PC-3 (cell line): ENCODE measurements around the gene TMEFF2. TPM values are rescaled to one million over a fixed set of nuclear protein-coding genes. Genes with fewer than 3 reads are reported as not detected.
"Not testable (repeated sequence)": the region's sequence is repeated elsewhere in the genome, so short reads cannot be mapped to it uniquely, and the experiment has no call there.

ENCODE experiments used
- ATAC-seq: fragments of 200-7000 bp; cut with Tn5 transposase; 2 replicates; pipeline ENCODE4 v1.9.1; 2020; ENCODE audit warnings: mild to moderate bottlenecking, moderate library complexity
- BruUV-seq: library from RNA; stranded (reverse); fragments of 400-500 nt; replicated peaks from 2 replicates; lab custom pipeline; 2021; lab: Mats Ljungman, UMichigan
- CTCF ChIA-PET: fragments of 300-600 bp; sonication (Branson Sonifier 250); formaldehyde crosslinking; loops from one replicate; lab custom pipeline; 2022; ENCODE audit warnings: antibody characterized with exemption; lab: Charles Lee
- POLR2A ChIA-PET: fragments of 300-600 bp; sonication (Branson Sonifier 250); formaldehyde crosslinking; loops from one replicate; lab custom pipeline; 2022; ENCODE audit warnings: antibody characterized with exemption; ENCODE audit not compliant: unreplicated experiment; lab: Charles Lee
- DNase-seq: peaks from one replicate; pipeline ENCODE4 v3.0.0-alpha.2; 2015
- H2AFZ ChIP-seq: fragments of 300-600 bp; sonication (generic); 2 replicates; pipeline ENCODE4 v1.6.0; 2016; ENCODE audit warnings: antibody characterized with exemption, low read length
- H3F3A ChIP-seq: fragments of 300-600 bp; sonication (generic); one replicate; pipeline ENCODE4 v1.6.0; 2017; ENCODE audit warnings: antibody characterized with exemption, low read length, control low read depth, mild to moderate bottlenecking; ENCODE audit not compliant: unreplicated experiment
- H3K27ac ChIP-seq: fragments of 300-600 bp; sonication (generic); 2 replicates; pipeline ENCODE4 v1.5.1; 2016; ENCODE audit warnings: mild to moderate bottlenecking, low read length
- H3K27me3 ChIP-seq: fragments of 300-600 bp; sonication (generic); 2 replicates; pipeline ENCODE4 v1.6.1; 2016; ENCODE audit warnings: low read length, mixed read lengths
- H3K36me3 ChIP-seq: fragments of 300-600 bp; sonication (generic); 2 replicates; pipeline ENCODE4 v1.6.1; 2016; ENCODE audit warnings: low read depth, mixed run types, low read length, mixed read lengths
- H3K4me1 ChIP-seq: fragments of 300-600 bp; sonication (generic); 2 replicates; pipeline ENCODE4 v1.5.1; 2016; ENCODE audit warnings: low read length; ENCODE audit not compliant: insufficient read depth
- H3K4me2 ChIP-seq: fragments of 300-600 bp; sonication (generic); 2 replicates; pipeline ENCODE4 v1.6.0; 2016; ENCODE audit warnings: low read length
- H3K4me3 ChIP-seq: fragments of 300-600 bp; sonication (generic); 2 replicates; pipeline ENCODE4 v1.5.1; 2016; ENCODE audit warnings: mild to moderate bottlenecking, low read length, mixed read lengths
- H3K79me2 ChIP-seq: fragments of 300-600 bp; sonication (generic); 2 replicates; pipeline ENCODE4 v1.6.1; 2017; ENCODE audit warnings: low read length, mixed read lengths
- H3K9ac ChIP-seq: fragments of 300-600 bp; sonication (generic); 2 replicates; pipeline ENCODE4 v1.6.0; 2016; ENCODE audit warnings: mild to moderate bottlenecking, low read length
- H3K9me2 ChIP-seq: fragments of 300-600 bp; sonication (generic); replicated peaks from 2 replicates; pipeline ENCODE4 v1.6.1; 2016; ENCODE audit warnings: mixed run types, low read length, mixed read lengths
- H3K9me3 ChIP-seq: fragments of 300-600 bp; sonication (generic); 2 replicates; pipeline ENCODE4 v1.6.1; 2016; ENCODE audit warnings: low read length, mixed read lengths
- H4K20me1 ChIP-seq: fragments of 300-600 bp; sonication (generic); 2 replicates; pipeline ENCODE4 v1.6.1; 2016; ENCODE audit warnings: low read length, mixed read lengths
- CTCF ChIP-seq: fragments of 300-600 bp; sonication (generic); conservative IDR thresholded peaks from 2 replicates; pipeline ENCODE4 v1.5.1; 2017; ENCODE audit warnings: antibody characterized with exemption, low read depth, mild to moderate bottlenecking, low read length
- EZH2 ChIP-seq: fragments of 300-600 bp; sonication (generic); IDR thresholded peaks from one replicate; pipeline ENCODE4 v1.6.1; 2017; ENCODE audit warnings: antibody characterized with exemption, mild to moderate bottlenecking, low read length; ENCODE audit not compliant: unreplicated experiment
- EZH2phosphoT487 ChIP-seq: fragments of 300-600 bp; sonication (generic); IDR thresholded peaks from 2 replicates; pipeline ENCODE4 v1.6.1; 2018; ENCODE audit warnings: mild to moderate bottlenecking, antibody characterized with exemption, low read length, borderline replicate concordance
- intact Hi-C: fragments of 100-400 bp; cut with micrococcal nuclease; formaldehyde crosslinking; loops from 2 replicates; pipeline ENCODE4 v1.9.0; 2023
- total RNA-seq: library from RNA; depleted of rRNA; stranded (reverse); fragments of >200 nt; gene quantifications from 2 replicates; pipeline ENCODE4 v1.2.3, GENCODE V29; 2014

The TMEFF2 gene
- total RNA-seq, 1 experiment from 2014 or later: not detected

GRCh38 chr2:192130312-192130711 lies 64.4 kb downstream of the TMEFF2 start:
- H3K9me2 ChIP-seq, H3K9me3 ChIP-seq, H3K27me3 ChIP-seq, H2AFZ ChIP-seq, H3K36me3 ChIP-seq, H3F3A ChIP-seq, H4K20me1 ChIP-seq, intact Hi-C loops, DNase-seq, H3K4me1 ChIP-seq, H3K4me2 ChIP-seq, POLR2A ChIA-PET, BruUV-seq, H3K9ac ChIP-seq, ATAC-seq, H3K79me2 ChIP-seq, H3K4me3 ChIP-seq, CTCF ChIA-PET, H3K27ac ChIP-seq: not testable (repeated sequence)

- H2AFZ ChIP-seq: no peak overlapping the region
- ChIA-PET CTCF (no interaction called here), POLR2A (no interaction called here)
Measured at GRCh38 chr2:192128655-192129054, 66.1 kb downstream of the TMEFF2 start.

GRCh38 chr2:192127434-192127833 lies 67.3 kb downstream of the TMEFF2 start:
- Histone ChIP-seq H3K4me2 (no peak overlapping the region), H3K27me3 (no peaks in the 10 kb centered on the region), H3K9me2 (no peaks in the 10 kb centered on the region), H3K9ac (no peak overlapping the region), H3K9me3 (no peaks in the 10 kb centered on the region), H2AFZ (no peak overlapping the region), H3K27ac (no peak overlapping the region), H4K20me1 (no peaks in the 10 kb centered on the region), H3F3A (no peaks in the 10 kb centered on the region), H3K4me3 (no peak overlapping the region), H3K36me3 (no peaks in the 10 kb centered on the region), H3K79me2 (no peaks in the 10 kb centered on the region), H3K4me1 (no peaks in the 10 kb centered on the region)
- POLR2A ChIA-PET: interaction anchor here (0.6 kb wide), 1 partner anchor 1115 kb away, joined by 6 read pairs; no protein-coding TSS in a partner anchor
- CTCF ChIA-PET: no interaction called here
- ATAC-seq: no peak
- no TSS peak for BruUV-seq
- TF ChIP-seq EZH2phosphoT487 (no peak), EZH2 (no peak), CTCF (no peak)
- DNase-seq: no peak
- intact Hi-C loops: no loop called here

More at GRCh38 chr2:192128655-192129054, 66.1 kb downstream of the TMEFF2 start:
- Histone ChIP-seq H3K9me2 (no peaks in the 10 kb centered on the region), H3K4me1 (no peaks in the 10 kb centered on the region), H3K36me3 (no peaks in the 10 kb centered on the region), H3K79me2 (no peaks in the 10 kb centered on the region), H3K27ac (no peak overlapping the region), H3K27me3 (no peaks in the 10 kb centered on the region), H3K9me3 (no peaks in the 10 kb centered on the region), H3K4me3 (no peak overlapping the region), H3K9ac (no peak overlapping the region), H3K4me2 (no peak overlapping the region), H3F3A (no peaks in the 10 kb centered on the region), H4K20me1 (no peaks in the 10 kb centered on the region)
- ATAC-seq (no peak), DNase-seq (no peak)
- intact Hi-C loops: no loop called here
- TF ChIP-seq EZH2: no peak
- no peak for TF ChIP-seq EZH2phosphoT487
- TF ChIP-seq CTCF: no peak
- BruUV-seq: no TSS peak
